Measurements from ENCODE around the gene TRIL.

The TRIL gene

DNA sequence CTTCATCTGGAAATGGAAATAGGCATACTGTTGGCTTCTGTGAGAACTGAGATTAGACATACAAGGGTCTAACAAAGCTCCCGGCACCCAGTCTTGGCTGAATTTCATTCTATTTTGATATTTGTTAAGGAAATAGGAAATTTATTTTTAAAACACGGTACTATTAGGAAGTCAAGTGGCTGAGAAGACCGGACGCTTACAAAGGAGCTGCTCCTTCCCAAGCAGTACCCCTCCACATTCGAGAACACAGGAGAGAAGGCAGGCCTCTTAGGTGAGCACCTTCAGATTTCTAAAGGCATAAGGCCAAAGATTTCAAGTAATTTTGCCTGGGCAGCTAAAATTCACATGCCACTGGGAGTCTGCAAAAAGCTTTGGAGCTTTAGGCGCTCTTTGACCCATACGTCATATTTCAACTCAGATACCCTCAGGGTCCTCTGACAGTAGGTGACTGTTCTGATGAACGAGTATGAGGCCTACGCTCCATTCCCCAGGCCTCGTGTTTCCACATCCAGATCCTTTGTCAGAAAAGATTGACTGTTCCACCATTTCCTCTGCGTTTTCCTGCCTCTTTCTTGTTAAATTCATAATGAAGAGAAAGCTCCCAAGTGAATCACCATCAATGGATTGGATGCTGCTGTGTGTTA lies 17.3 kb downstream of the TRIL start:
- TF ChIP-seq, protein P1, sequence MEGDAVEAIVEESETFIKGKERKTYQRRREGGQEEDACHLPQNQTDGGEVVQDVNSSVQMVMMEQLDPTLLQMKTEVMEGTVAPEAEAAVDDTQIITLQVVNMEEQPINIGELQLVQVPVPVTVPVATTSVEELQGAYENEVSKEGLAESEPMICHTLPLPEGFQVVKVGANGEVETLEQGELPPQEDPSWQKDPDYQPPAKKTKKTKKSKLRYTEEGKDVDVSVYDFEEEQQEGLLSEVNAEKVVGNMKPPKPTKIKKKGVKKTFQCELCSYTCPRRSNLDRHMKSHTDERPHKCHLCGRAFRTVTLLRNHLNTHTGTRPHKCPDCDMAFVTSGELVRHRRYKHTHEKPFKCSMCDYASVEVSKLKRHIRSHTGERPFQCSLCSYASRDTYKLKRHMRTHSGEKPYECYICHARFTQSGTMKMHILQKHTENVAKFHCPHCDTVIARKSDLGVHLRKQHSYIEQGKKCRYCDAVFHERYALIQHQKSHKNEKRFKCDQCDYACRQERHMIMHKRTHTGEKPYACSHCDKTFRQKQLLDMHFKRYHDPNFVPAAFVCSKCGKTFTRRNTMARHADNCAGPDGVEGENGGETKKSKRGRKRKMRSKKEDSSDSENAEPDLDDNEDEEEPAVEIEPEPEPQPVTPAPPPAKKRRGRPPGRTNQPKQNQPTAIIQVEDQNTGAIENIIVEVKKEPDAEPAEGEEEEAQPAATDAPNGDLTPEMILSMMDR (IDR thresholded peaks at IDR 0.05; ENCODE audit: low read depth, low read length) = no peak

GRCh38 chr7:28939844-28940544 lies 18.1 kb downstream of the TRIL start:
- no peak for DNase-seq (ENCODE audit: extremely low read depth, low read depth)
- TF ChIP-seq, protein P1 (IDR thresholded peaks at IDR 0.05; ENCODE audit: low read depth, low read length) = no peak

More for the DNA sequence above, 17.3 kb downstream of the TRIL start:
- DNase-seq (ENCODE audit: extremely low read depth, low read depth) = no peak

GRCh38 chr7:28939367-28939766 lies 18.8 kb downstream of the TRIL start:
- DNase-seq (ENCODE audit: extremely low read depth, low read depth) = no peak
- TF ChIP-seq, protein P1 (IDR thresholded peaks at IDR 0.05; ENCODE audit: low read depth, low read length) = no peak

DNA sequence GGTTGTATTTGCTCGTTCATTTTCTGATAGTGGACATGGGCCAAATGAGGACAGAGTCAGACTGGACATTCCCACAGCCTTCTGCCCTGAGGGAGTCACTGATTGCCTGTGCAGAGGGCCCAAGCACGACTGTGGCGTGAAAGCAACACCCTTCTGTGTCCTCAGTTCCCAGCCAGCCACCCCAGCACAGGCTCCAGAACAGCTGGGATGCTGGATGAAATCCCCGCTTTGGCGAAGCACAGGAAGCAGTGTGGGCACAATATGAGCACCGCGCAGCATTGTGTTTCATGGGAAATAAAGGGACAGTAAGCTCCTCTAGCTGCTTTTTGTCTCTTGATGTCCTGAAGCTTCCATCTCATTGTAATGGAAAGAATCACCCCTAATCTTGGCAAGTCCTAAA lies 20.5 kb downstream of the TRIL start:
- DNase-seq (ENCODE audit: extremely low read depth, low read depth) = no peak
- TF ChIP-seq, protein P1 (IDR thresholded peaks at IDR 0.05; ENCODE audit: low read depth, low read length) = no peak

DNA sequence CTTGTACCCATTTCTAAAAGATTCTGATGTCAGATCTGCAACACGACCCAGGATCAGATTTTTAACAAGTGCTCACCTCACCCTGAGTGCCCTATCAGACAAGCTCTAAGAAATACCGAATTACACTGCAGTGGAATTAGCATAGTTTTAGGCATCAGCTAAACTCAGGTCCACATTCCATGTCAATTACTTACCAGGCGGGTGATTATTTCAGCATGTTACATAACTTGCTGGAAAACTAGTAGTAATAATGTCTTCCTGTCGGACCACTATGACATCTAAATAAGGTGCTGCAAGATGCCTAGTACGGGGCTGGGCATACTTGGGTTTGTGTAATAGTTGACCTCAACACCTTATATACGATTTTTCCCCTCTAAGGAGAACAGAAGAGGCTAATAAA lies 21.0 kb downstream of the TRIL start:
- TF ChIP-seq, protein P1 (IDR thresholded peaks at IDR 0.05; ENCODE audit: low read depth, low read length) = no peak
- no peak for DNase-seq (ENCODE audit: extremely low read depth, low read depth)

GRCh38 chr7:28933846-28934320 lies 24.2 kb downstream of the TRIL start:
- no peak for DNase-seq (ENCODE audit: extremely low read depth, low read depth)
- TF ChIP-seq, protein P1 (IDR thresholded peaks at IDR 0.05; ENCODE audit: low read depth, low read length) = no peak

- DNase-seq (ENCODE audit: extremely low read depth, low read depth) = no peak
- TF ChIP-seq, protein P1 (IDR thresholded peaks at IDR 0.05; ENCODE audit: low read depth, low read length) = no peak
Measured at GRCh38 chr7:28931565-28931964, 26.6 kb downstream of the TRIL start.

All from AG09319 (cell line).